Transverse colon (tissue), 4 donors: ENCODE results near the gene ST3GAL2. TPM values are rescaled to one million over a fixed set of nuclear protein-coding genes. Genes with fewer than 3 reads are reported as not detected.

ENCODE experiments used
- DNase-seq: peaks from one replicate; pipeline ENCODE4 v3.0.0-alpha.2; 2019
- H3K27ac ChIP-seq, 4 donors: fragments of 200-600 bp; sonication (generic); 2 replicates each; pipeline ENCODE4 v1.5.1; 2016 to 2018; ENCODE audit warnings: inconsistent platforms in 4 of 4
- H3K27me3 ChIP-seq: fragments of 200-600 bp; sonication (generic); 2 replicates; pipeline ENCODE4 v1.5.1; 2017; ENCODE audit warnings: inconsistent platforms
- H3K36me3 ChIP-seq, 4 donors: fragments of 200-600 bp; sonication (generic); 2 replicates each; pipeline ENCODE4 v1.5.1; 2017 to 2019; ENCODE audit warnings: inconsistent platforms in 4 of 4
- H3K4me1 ChIP-seq, 4 donors: fragments of 200-600 bp; sonication (generic); 2 replicates each; pipeline ENCODE4 v1.5.1; 2017 to 2020; ENCODE audit warnings: inconsistent platforms in 4 of 4
- H3K4me3 ChIP-seq, 4 donors: fragments of 200-600 bp; sonication (generic); 1 replicate in 1 of 4; 2 replicates in 3 of 4; pipeline versions ENCODE4 v1.5.1 to v1.6.1; 2017 to 2019; ENCODE audit warnings: inconsistent platforms in 4 of 4
- H3K9me3 ChIP-seq, 2 donors: fragments of 200-600 bp; sonication (generic); 2 replicates each; pipeline ENCODE4 v1.5.1; 2017 to 2019; ENCODE audit warnings: inconsistent platforms in 2 of 2
- CTCF ChIP-seq, 5 experiments: fragments of 200-600 bp in 3 of 5; fragments of 450-650 bp in 2 of 5; sonication (generic) in 3 of 5; IDR thresholded peaks; 1 replicate in 2 of 5; 2 replicates in 3 of 5; pipeline ENCODE4 v1.5.1; 2016 to 2017; ENCODE audit warnings: antibody characterized with exemption in 5 of 5, inconsistent platforms in 3 of 5, mild to moderate bottlenecking in 2 of 5, moderate library complexity in 1 of 5
- EP300 ChIP-seq: sonication (generic); formaldehyde crosslinking; IDR thresholded peaks from one replicate; pipeline ENCODE4 v1.6.1; 2017; ENCODE audit warnings: antibody characterized with exemption, low read depth
- POLR2A ChIP-seq: fragments of 450-650 bp; IDR thresholded peaks from one replicate; pipeline ENCODE4 v1.6.1; 2016; ENCODE audit warnings: antibody characterized with exemption, mild to moderate bottlenecking, moderate library complexity
- POLR2AphosphoS5 ChIP-seq, 3 donors: sonication (generic); formaldehyde crosslinking; IDR thresholded peaks; one replicate each; pipeline ENCODE4 v1.6.1; 2016; ENCODE audit warnings: antibody characterized with exemption in 3 of 3
- WGBS, 2 donors: methylation state at CpG; one replicate each; pipeline ENCODE4 v1.1.5; 2018; ENCODE audit warnings: low coverage in 1 of 2; 5-methylcytosine and 5-hydroxymethylcytosine counted together
- in situ Hi-C, 4 donors: fragments of 200-750 bp; cut with MboI; loops; one replicate each; pipeline versions ENCODE4 v1.15.0 to v1.15.1; 2017; ENCODE audit warnings: low sequenced_read_pairs in 3 of 4, low pct_ligation_motif_present in 1 of 4, low pct_unique_long_range_greater_than_20kb in 1 of 4
- intact Hi-C: fragments of 100-400 bp; cut with DNase I; formaldehyde crosslinking; loops from one replicate; pipeline ENCODE4 v1.15.1; 2023; ENCODE audit warnings: low total_unique reads
- total RNA-seq, 4 donors: library from RNA; depleted of rRNA; stranded (reverse); fragments of >200 nt; gene quantifications; one replicate each; pipeline ENCODE4 v1.1.0, GENCODE V29; 2016

The ST3GAL2 gene
- total RNA-seq, 4 donors from 2014 or later: 2.6 to 16.5 (median 8.5) TPM

GRCh38 chr16:70438585-70438968 lies 323 bp downstream of the ST3GAL2 start:
- intact Hi-C loops: no loop called here
- peaks cover 11 to 55% (median 28%) of the 10 kb centered on the region in 4 donors for H3K4me1 ChIP-seq
- peak overlapping the region; percentile 75 to 87 (median 81) for H3K27ac ChIP-seq
- no peak for TF ChIP-seq POLR2AphosphoS5 (IDR thresholded peaks at IDR 0.05)
- no peak for TF ChIP-seq EP300
- no peak for TF ChIP-seq CTCF (IDR thresholded peaks at IDR 0.05)
- TF ChIP-seq POLR2A: no peak
- H3K4me3 ChIP-seq: peak overlapping the region; percentile 65 to 76 (median 70)
- peak; percentile 37 for DNase-seq
- no peaks in the 10 kb centered on the region for H3K9me3 ChIP-seq
- WGBS, 2 donors: 0% methylated on average over 4 to 13 of the region's 39 CpGs
- no peaks in the 10 kb centered on the region for H3K36me3 ChIP-seq
- in situ Hi-C loops: no loop called here
- no peaks in the 10 kb centered on the region for H3K27me3 ChIP-seq

- peak overlapping the region; percentile 75 to 87 (median 81) for H3K27ac ChIP-seq
- no peaks in the 10 kb centered on the region for H3K36me3 ChIP-seq
- no peaks in the 10 kb centered on the region for H3K27me3 ChIP-seq
- no peak for DNase-seq
- H3K9me3 ChIP-seq: no peaks in the 10 kb centered on the region
- in situ Hi-C loops: no loop called here
- WGBS, 2 donors: 16 to 27% methylated on average over 18 to 22 of the region's 22 CpGs
- TF ChIP-seq CTCF (IDR thresholded peaks at IDR 0.05) (no peak), POLR2AphosphoS5 (IDR thresholded peaks at IDR 0.05) (no peak), POLR2A (no peak), EP300 (no peak)
- peak overlapping the region; percentile 65 to 76 (median 70) for H3K4me3 ChIP-seq
- intact Hi-C loops: no loop called here
- peaks cover 18 to 60% (median 32%) of the 10 kb centered on the region in 4 donors for H3K4me1 ChIP-seq
Observed at GRCh38 chr16:70437582-70438557, 1.0 kb downstream of the ST3GAL2 start.

GRCh38 chr16:70437017-70437581 lies 1.8 kb downstream of the ST3GAL2 start:
- Histone ChIP-seq H3K36me3 (no peaks in the 10 kb centered on the region), H3K27ac (peak overlapping the region; percentile 75 to 87 (median 81))
- WGBS, 2 donors: 56% methylated on average over 5 of the region's 5 CpGs; no CpG with 5 or more reads in 1 of the 2 donors

More at GRCh38 chr16:70437017-70437581, 1.8 kb downstream of the ST3GAL2 start:
- no peak for DNase-seq
- peak overlapping the region in 1 of 4 donors; percentile 67 for H3K4me3 ChIP-seq
- TF ChIP-seq POLR2A (no peak), EP300 (no peak), CTCF (IDR thresholded peaks at IDR 0.05) (no peak), POLR2AphosphoS5 (IDR thresholded peaks at IDR 0.05) (no peak)
- peaks cover 26 to 68% (median 39%) of the 10 kb centered on the region in 4 donors for H3K4me1 ChIP-seq
- in situ Hi-C loops (no loop called here), intact Hi-C loops (no loop called here)
- H3K9me3 ChIP-seq: no peaks in the 10 kb centered on the region
- no peaks in the 10 kb centered on the region for H3K27me3 ChIP-seq
